Neural progenitor cell (in vitro differentiated cells): Measurements from ENCODE around the gene STMND1. TPM values are rescaled to one million over a fixed set of nuclear protein-coding genes. Genes with fewer than 3 reads are reported as not detected.
A peak's percentile ranks its signal among the peaks of the same experiment; 100 is the strongest.

Experiments used
- DNase-seq: peaks from one replicate; pipeline ENCODE4 v3.0.0-alpha.2; 2016; ENCODE audit warnings: low spot score
- H2AFZ ChIP-seq: fragments of 200-600 bp; sonication (generic); replicated peaks from 2 replicates; pipeline ENCODE4 v1.6.1; 2016; ENCODE audit warnings: antibody characterized with exemption
- H3F3A ChIP-seq: fragments of 200-600 bp; sonication (generic); 2 replicates; pipeline ENCODE4 v1.6.1; 2016; ENCODE audit warnings: antibody characterized with exemption, low read depth
- H3K27ac ChIP-seq: fragments of 200-600 bp; sonication (generic); 2 replicates; pipeline ENCODE4 v1.5.1; 2016; ENCODE audit warnings: mild to moderate bottlenecking
- H3K27me3 ChIP-seq: fragments of 200-600 bp; sonication (generic); 2 replicates; pipeline ENCODE4 v1.6.1; 2016; ENCODE audit warnings: mild to moderate bottlenecking, moderate library complexity
- H3K36me3 ChIP-seq: fragments of 200-600 bp; sonication (generic); 2 replicates; pipeline ENCODE4 v1.5.1; 2016
- H3K4me1 ChIP-seq: fragments of 200-600 bp; sonication (generic); 2 replicates; pipeline ENCODE4 v1.6.1; 2016; ENCODE audit warnings: mixed run types
- H3K4me2 ChIP-seq: fragments of 200-600 bp; sonication (generic); 2 replicates; pipeline ENCODE4 v1.6.1; 2016
- H3K4me3 ChIP-seq: fragments of 200-600 bp; sonication (generic); 2 replicates; pipeline ENCODE4 v1.5.1; 2016
- H3K79me2 ChIP-seq: fragments of 200-600 bp; sonication (generic); 2 replicates; pipeline ENCODE4 v1.6.1; 2016; ENCODE audit warnings: low read depth
- H3K9ac ChIP-seq: fragments of 200-600 bp; sonication (generic); 2 replicates; pipeline ENCODE4 v1.6.1; 2016
- H3K9me3 ChIP-seq: fragments of 200-600 bp; sonication (generic); 2 replicates; pipeline ENCODE4 v1.5.1; 2016; ENCODE audit warnings: low read depth
- H4K20me1 ChIP-seq: fragments of 200-600 bp; sonication (generic); 2 replicates; pipeline ENCODE4 v1.6.1; 2016; ENCODE audit warnings: low read depth
- H3K27ac Mint-ChIP-seq: 3 replicates; pipeline ENCODE4 v1.8.0; 2021; ENCODE audit warnings: mixed read lengths
- H3K27me3 Mint-ChIP-seq: 2 replicates; pipeline ENCODE4 v1.8.0; 2022; ENCODE audit warnings: low read depth, mild to moderate bottlenecking, inconsistent platforms, moderate library complexity, mixed read lengths; ENCODE audit not compliant: insufficient read depth
- H3K36me3 Mint-ChIP-seq: 3 replicates; pipeline ENCODE4 v1.8.0; 2021; ENCODE audit warnings: mixed read lengths
- H3K4me1 Mint-ChIP-seq: 3 replicates; pipeline ENCODE4 v1.8.0; 2021; ENCODE audit warnings: mixed read lengths
- H3K4me3 Mint-ChIP-seq: 3 replicates; pipeline ENCODE4 v1.8.0; 2021; ENCODE audit warnings: mild to moderate bottlenecking, moderate library complexity, mixed read lengths
- H3K9me3 Mint-ChIP-seq: 3 replicates; pipeline ENCODE4 v1.8.0; 2020; ENCODE audit warnings: mixed read lengths
- EZH2 ChIP-seq: fragments of 200-600 bp; sonication (generic); IDR thresholded peaks from 2 replicates; pipeline ENCODE4 v1.6.1; 2017; ENCODE audit warnings: antibody characterized with exemption, mild to moderate bottlenecking, moderate library complexity
- EZH2phosphoT487 ChIP-seq: fragments of 200-600 bp; sonication (generic); IDR thresholded peaks from 2 replicates; pipeline ENCODE4 v1.6.1; 2017; ENCODE audit warnings: antibody characterized with exemption
- total RNA-seq: library from RNA; depleted of rRNA; stranded (reverse); fragments of >200 nt; gene quantifications from 2 replicates; pipeline ENCODE4 v1.2.3, GENCODE V29; 2015; ENCODE audit warnings: low replicate concordance
- TF ChIP-seq, protein P1 (sequence below): fragments of 200-600 bp; sonication (generic); IDR thresholded peaks from 2 replicates; pipeline ENCODE4 v1.5.1; 2017; ENCODE audit warnings: antibody characterized with exemption, mild to moderate bottlenecking

STMND1 gene
- total RNA-seq, 1 donor from 2014 or later, result not detected

DNA sequence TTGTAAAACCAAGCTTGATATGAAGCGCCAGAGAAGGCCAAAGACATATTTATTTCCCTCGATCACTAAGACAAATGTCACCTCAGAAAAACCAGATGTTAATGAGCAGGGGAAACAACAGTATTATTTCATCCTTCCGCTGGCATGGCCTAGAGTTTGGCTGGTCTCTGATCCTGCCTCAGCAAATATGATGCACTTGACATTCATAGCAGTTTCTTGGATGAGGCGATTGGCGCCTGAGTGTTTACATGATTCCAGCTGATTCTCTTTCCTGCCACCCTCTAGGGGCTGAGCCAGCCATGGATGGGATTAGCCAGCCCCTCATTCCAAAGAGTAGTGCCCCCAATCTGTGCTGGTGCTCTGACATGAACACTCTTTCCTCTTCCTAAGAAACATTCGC lies 67.9 kb downstream of the STMND1 start:
- Histone ChIP-seq H3K27me3 (no peaks in the 10 kb centered on the region), H3K4me3 (no peak overlapping the region), H3K27ac (no peak overlapping the region), H4K20me1 (no peaks in the 10 kb centered on the region), H3K79me2 (no peaks in the 10 kb centered on the region), H2AFZ (no peak overlapping the region), H3K9ac (no peak overlapping the region), H3K4me1 (no peaks in the 10 kb centered on the region), H3K36me3 (no peaks in the 10 kb centered on the region), H3K9me3 (no peaks in the 10 kb centered on the region), H3K4me2 (no peak overlapping the region), H3F3A (no peaks in the 10 kb centered on the region)
- Mint-ChIP-seq H3K27ac (no peak overlapping the region), H3K9me3 (no peaks in the 10 kb centered on the region), H3K4me1 (peaks cover 3% of the 10 kb centered on the region), H3K4me3 (no peak overlapping the region), H3K27me3 (no peaks in the 10 kb centered on the region), H3K36me3 (no peaks in the 10 kb centered on the region)
- no peak for DNase-seq
- TF ChIP-seq EZH2, result no peak
- no peak for TF ChIP-seq EZH2phosphoT487
- TF ChIP-seq, protein P1, sequence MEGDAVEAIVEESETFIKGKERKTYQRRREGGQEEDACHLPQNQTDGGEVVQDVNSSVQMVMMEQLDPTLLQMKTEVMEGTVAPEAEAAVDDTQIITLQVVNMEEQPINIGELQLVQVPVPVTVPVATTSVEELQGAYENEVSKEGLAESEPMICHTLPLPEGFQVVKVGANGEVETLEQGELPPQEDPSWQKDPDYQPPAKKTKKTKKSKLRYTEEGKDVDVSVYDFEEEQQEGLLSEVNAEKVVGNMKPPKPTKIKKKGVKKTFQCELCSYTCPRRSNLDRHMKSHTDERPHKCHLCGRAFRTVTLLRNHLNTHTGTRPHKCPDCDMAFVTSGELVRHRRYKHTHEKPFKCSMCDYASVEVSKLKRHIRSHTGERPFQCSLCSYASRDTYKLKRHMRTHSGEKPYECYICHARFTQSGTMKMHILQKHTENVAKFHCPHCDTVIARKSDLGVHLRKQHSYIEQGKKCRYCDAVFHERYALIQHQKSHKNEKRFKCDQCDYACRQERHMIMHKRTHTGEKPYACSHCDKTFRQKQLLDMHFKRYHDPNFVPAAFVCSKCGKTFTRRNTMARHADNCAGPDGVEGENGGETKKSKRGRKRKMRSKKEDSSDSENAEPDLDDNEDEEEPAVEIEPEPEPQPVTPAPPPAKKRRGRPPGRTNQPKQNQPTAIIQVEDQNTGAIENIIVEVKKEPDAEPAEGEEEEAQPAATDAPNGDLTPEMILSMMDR, result no peak

DNA sequence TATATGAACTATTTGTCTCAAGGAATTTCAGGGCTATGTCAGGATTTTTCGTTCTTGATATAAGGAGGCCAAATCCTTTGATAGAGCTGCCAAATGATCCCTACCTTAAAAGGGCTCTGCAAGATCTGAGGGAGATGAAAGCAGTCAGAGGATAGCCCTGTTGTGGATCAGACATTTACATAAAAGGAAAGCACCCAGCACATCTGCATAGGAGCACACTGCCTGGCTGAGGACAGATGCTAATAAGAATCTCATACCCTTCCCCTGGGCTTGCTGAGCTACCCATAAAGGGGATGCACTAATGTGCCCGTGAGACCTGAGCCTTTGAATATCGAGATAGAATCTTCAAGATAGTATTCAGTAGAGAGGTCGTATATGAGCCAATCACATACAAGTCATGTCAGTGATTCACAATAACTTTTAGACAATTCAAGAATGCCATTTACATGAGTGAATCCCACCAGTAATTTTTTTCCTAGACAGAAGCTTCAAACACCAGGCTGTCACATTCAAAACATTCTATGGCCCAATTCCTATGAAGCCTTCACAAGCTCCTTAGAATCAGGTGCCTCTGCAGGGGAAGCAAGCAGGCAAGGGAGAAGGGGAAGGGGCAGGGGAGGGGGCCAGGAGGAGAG lies 71.1 kb downstream of the STMND1 start:
- Histone ChIP-seq H3K4me2 (no peak overlapping the region), H3K4me3 (no peak overlapping the region), H3K27ac (no peak overlapping the region), H3K79me2 (no peaks in the 10 kb centered on the region), H4K20me1 (no peaks in the 10 kb centered on the region), H3K9ac (no peak overlapping the region), H3K36me3 (no peaks in the 10 kb centered on the region), H3K27me3 (no peaks in the 10 kb centered on the region), H3F3A (no peaks in the 10 kb centered on the region), H3K9me3 (no peaks in the 10 kb centered on the region), H3K4me1 (peaks cover 2% of the 10 kb centered on the region), H2AFZ (no peak overlapping the region)
- Mint-ChIP-seq H3K27me3 (peaks cover 2% of the 10 kb centered on the region), H3K4me3 (no peak overlapping the region), H3K36me3 (peaks cover 2% of the 10 kb centered on the region), H3K4me1 (peaks cover 3% of the 10 kb centered on the region), H3K9me3 (peaks cover 2% of the 10 kb centered on the region), H3K27ac (no peak overlapping the region)
- DNase-seq, result no peak
- no peak for TF ChIP-seq EZH2
- no peak for TF ChIP-seq EZH2phosphoT487
- TF ChIP-seq, protein P1, result no peak

DNA sequence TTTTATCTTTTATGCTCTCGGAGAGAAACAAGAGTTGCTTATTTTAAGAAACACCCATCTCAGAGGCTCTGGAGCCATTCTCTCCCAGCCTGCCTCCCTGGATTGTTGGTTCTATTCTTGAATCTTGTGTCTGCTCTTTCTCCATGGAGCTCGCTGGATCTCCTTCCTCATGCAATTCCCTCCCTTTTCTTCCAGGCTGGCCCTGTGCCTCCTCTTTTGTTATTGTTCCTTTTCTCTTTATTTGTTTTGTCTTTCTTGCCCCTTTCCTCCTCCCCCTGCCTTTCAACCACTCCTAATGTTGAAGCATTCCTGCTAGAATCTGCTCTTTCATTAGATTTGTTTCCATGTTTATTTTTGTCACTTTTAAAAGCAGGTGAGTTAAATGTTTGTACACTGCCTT lies 76.5 kb downstream of the STMND1 start:
- H2AFZ ChIP-seq, result peak overlapping the region; percentile 95
- H3K27ac ChIP-seq, result no peak overlapping the region
- Mint-ChIP-seq H3K36me3 (peaks cover 2% of the 10 kb centered on the region), H3K27me3 (peaks cover 5% of the 10 kb centered on the region), H3K4me3 (no peak overlapping the region), H3K9me3 (peaks cover 7% of the 10 kb centered on the region), H3K27ac (no peak overlapping the region), H3K4me1 (no peaks in the 10 kb centered on the region)
- DNase-seq, result no peak
- H3K27me3 ChIP-seq, result no peaks in the 10 kb centered on the region
- no peaks in the 10 kb centered on the region for H3K36me3 ChIP-seq
- H3K4me2 ChIP-seq, result no peak overlapping the region
- H3K4me1 ChIP-seq, result peaks cover 11% of the 10 kb centered on the region
- H4K20me1 ChIP-seq, result no peaks in the 10 kb centered on the region
- no peaks in the 10 kb centered on the region for H3F3A ChIP-seq
- H3K9me3 ChIP-seq, result no peaks in the 10 kb centered on the region
- H3K79me2 ChIP-seq, result no peaks in the 10 kb centered on the region
- H3K9ac ChIP-seq, result no peak overlapping the region
- H3K4me3 ChIP-seq, result no peak overlapping the region
- TF ChIP-seq, protein P1, result no peak
- no peak for TF ChIP-seq EZH2
